ENCODE results near the gene COL4A1. TPM values are rescaled to one million over a fixed set of nuclear protein-coding genes. Genes with fewer than 3 reads are reported as not detected.
"Not testable (repeated sequence)": the region's sequence is repeated elsewhere in the genome, so short reads cannot be mapped to it uniquely, and the experiment has no call there.

The COL4A1 gene
- total and polyA plus RNA-seq, 2 donors from 2014 or later, result 53.0 to 218 TPM

GRCh38 chr13:110113284-110113764, 193.6 kb downstream of the COL4A1 start:
- TF ChIP-seq, protein P1, sequence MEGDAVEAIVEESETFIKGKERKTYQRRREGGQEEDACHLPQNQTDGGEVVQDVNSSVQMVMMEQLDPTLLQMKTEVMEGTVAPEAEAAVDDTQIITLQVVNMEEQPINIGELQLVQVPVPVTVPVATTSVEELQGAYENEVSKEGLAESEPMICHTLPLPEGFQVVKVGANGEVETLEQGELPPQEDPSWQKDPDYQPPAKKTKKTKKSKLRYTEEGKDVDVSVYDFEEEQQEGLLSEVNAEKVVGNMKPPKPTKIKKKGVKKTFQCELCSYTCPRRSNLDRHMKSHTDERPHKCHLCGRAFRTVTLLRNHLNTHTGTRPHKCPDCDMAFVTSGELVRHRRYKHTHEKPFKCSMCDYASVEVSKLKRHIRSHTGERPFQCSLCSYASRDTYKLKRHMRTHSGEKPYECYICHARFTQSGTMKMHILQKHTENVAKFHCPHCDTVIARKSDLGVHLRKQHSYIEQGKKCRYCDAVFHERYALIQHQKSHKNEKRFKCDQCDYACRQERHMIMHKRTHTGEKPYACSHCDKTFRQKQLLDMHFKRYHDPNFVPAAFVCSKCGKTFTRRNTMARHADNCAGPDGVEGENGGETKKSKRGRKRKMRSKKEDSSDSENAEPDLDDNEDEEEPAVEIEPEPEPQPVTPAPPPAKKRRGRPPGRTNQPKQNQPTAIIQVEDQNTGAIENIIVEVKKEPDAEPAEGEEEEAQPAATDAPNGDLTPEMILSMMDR (IDR thresholded peaks at IDR 0.05; ENCODE audit: borderline replicate concordance, extremely low read depth, insufficient read depth), result no peak
- Histone ChIP-seq H3K4me1 (ENCODE audit: control insufficient read depth in 2 of 3, insufficient read depth in 2 of 3, low read depth in 1 of 3, low read length in 3 of 3) (no peaks in the 10 kb centered on the region), H3K9me3 (ENCODE audit: control insufficient read depth in 2 of 3, insufficient read depth in 1 of 3, low read length in 3 of 3) (no peaks in the 10 kb centered on the region), H3K27ac (ENCODE audit: low read depth in 2 of 2, low read length in 2 of 2) (no peak overlapping the region), H3K9ac (ENCODE audit: low read length in 3 of 3) (no peak overlapping the region), H3K36me3 (ENCODE audit: control insufficient read depth in 2 of 3, insufficient read depth in 3 of 3, low read length in 3 of 3) (no peaks in the 10 kb centered on the region), H3K27me3 (ENCODE audit: control insufficient read depth, insufficient read depth, low read length) (no peaks in the 10 kb centered on the region), H3K4me3 (ENCODE audit: low read length in 3 of 3) (no peak overlapping the region)
- DNase-seq (no peak), FAIRE-seq (no peak)
- intact Hi-C loops (cut with DNase I), result no loop called here

GRCh38 chr13:110112379-110112778, 194.6 kb downstream of the COL4A1 start:
- H3K4me1 ChIP-seq (ENCODE audit: control insufficient read depth in 2 of 3, insufficient read depth in 2 of 3, low read depth in 1 of 3, low read length in 3 of 3); H3K9me3 ChIP-seq (ENCODE audit: control insufficient read depth in 2 of 3, insufficient read depth in 1 of 3, low read length in 3 of 3); intact Hi-C loops (cut with DNase I); H3K27me3 ChIP-seq (ENCODE audit: control insufficient read depth, insufficient read depth, low read length); FAIRE-seq; H3K36me3 ChIP-seq (ENCODE audit: control insufficient read depth in 2 of 3, insufficient read depth in 3 of 3, low read length in 3 of 3); H3K4me3 ChIP-seq (ENCODE audit: low read length in 3 of 3); H3K27ac ChIP-seq (ENCODE audit: low read depth in 2 of 2, low read length in 2 of 2); H3K9ac ChIP-seq (ENCODE audit: low read length in 3 of 3); DNase-seq: not testable (repeated sequence)

GRCh38 chr13:110110783-110111182, 196.2 kb downstream of the COL4A1 start:
- TF ChIP-seq, protein P1 (IDR thresholded peaks at IDR 0.05; ENCODE audit: borderline replicate concordance, extremely low read depth, insufficient read depth), result no peak
- Histone ChIP-seq H3K9ac (ENCODE audit: low read length in 3 of 3) (no peak overlapping the region), H3K36me3 (ENCODE audit: control insufficient read depth in 2 of 3, insufficient read depth in 3 of 3, low read length in 3 of 3) (no peaks in the 10 kb centered on the region), H3K9me3 (ENCODE audit: control insufficient read depth in 2 of 3, insufficient read depth in 1 of 3, low read length in 3 of 3) (no peaks in the 10 kb centered on the region), H3K27me3 (ENCODE audit: control insufficient read depth, insufficient read depth, low read length) (no peaks in the 10 kb centered on the region), H3K4me3 (ENCODE audit: low read length in 3 of 3) (no peak overlapping the region), H3K27ac (ENCODE audit: low read depth in 2 of 2, low read length in 2 of 2) (no peak overlapping the region), H3K4me1 (ENCODE audit: control insufficient read depth in 2 of 3, insufficient read depth in 2 of 3, low read depth in 1 of 3, low read length in 3 of 3) (no peaks in the 10 kb centered on the region)
- intact Hi-C loops (cut with DNase I), result no loop called here
- DNase-seq, result no peak
- FAIRE-seq, result no peak

GRCh38 chr13:110109910-110110309, 197.0 kb downstream of the COL4A1 start:
- Histone ChIP-seq H3K27ac (ENCODE audit: low read depth in 2 of 2, low read length in 2 of 2) (no peak overlapping the region), H3K9ac (ENCODE audit: low read length in 3 of 3) (no peak overlapping the region), H3K9me3 (ENCODE audit: control insufficient read depth in 2 of 3, insufficient read depth in 1 of 3, low read length in 3 of 3) (no peaks in the 10 kb centered on the region), H3K4me1 (ENCODE audit: control insufficient read depth in 2 of 3, insufficient read depth in 2 of 3, low read depth in 1 of 3, low read length in 3 of 3) (no peaks in the 10 kb centered on the region), H3K36me3 (ENCODE audit: control insufficient read depth in 2 of 3, insufficient read depth in 3 of 3, low read length in 3 of 3) (no peaks in the 10 kb centered on the region), H3K27me3 (ENCODE audit: control insufficient read depth, insufficient read depth, low read length) (no peaks in the 10 kb centered on the region), H3K4me3 (ENCODE audit: low read length in 3 of 3) (no peak overlapping the region)
- DNase-seq, result no peak
- intact Hi-C loops (cut with DNase I), result loop anchor here (10.0 kb wide), 1 partner anchor 1145 kb away; no protein-coding TSS in a partner anchor
- no peak for FAIRE-seq
- TF ChIP-seq, protein P1 (IDR thresholded peaks at IDR 0.05; ENCODE audit: borderline replicate concordance, extremely low read depth, insufficient read depth), result no peak
